Panc1 (cell line): ENCODE results near the gene IFI44L. TPM values are rescaled to one million over a fixed set of nuclear protein-coding genes. Genes with fewer than 3 reads are reported as not detected.

Source experiments
- ATAC-seq: fragments of 200-7000 bp; cut with Tn5 transposase; 2 replicates; pipeline ENCODE4 v1.9.1; 2020; ENCODE audit warnings: mild to moderate bottlenecking, moderate library complexity
- BruUV-seq: library from RNA; stranded (reverse); fragments of 400-500 nt; replicated peaks from 2 replicates; lab custom pipeline; 2021; lab: Mats Ljungman, UMichigan
- CTCF ChIA-PET: fragments of 300-600 bp; sonication (Branson Sonifier 250); formaldehyde crosslinking; loops from one replicate; lab custom pipeline; 2022; ENCODE audit warnings: antibody characterized with exemption; lab: Charles Lee
- POLR2A ChIA-PET: fragments of 300-600 bp; sonication (Branson Sonifier 250); formaldehyde crosslinking; loops from one replicate; lab custom pipeline; 2022; ENCODE audit warnings: antibody characterized with exemption; lab: Charles Lee
- DNase-seq: peaks from one replicate; pipeline ENCODE4 v3.0.0-alpha.2; 2010; ENCODE audit warnings: low read depth, low spot score
- H3K27ac ChIP-seq: 2 replicates; pipeline ENCODE4 v1.5.1; 2011; ENCODE audit warnings: mild to moderate bottlenecking, low read length, inconsistent platforms
- H3K27me3 ChIP-seq: fragments of 200-500 bp; sonication (Bioruptor generic); 2 replicates; pipeline ENCODE4 v1.6.0; 2014; ENCODE audit warnings: low read length, inconsistent platforms; ENCODE audit not compliant: control insufficient read depth, insufficient read depth
- H3K36me3 ChIP-seq: fragments of 200-500 bp; sonication (Bioruptor generic); 2 replicates; pipeline ENCODE4 v1.5.1; 2014; ENCODE audit warnings: inconsistent platforms, mild to moderate bottlenecking, low read length, moderate library complexity; ENCODE audit not compliant: control insufficient read depth, insufficient read depth
- H3K4me1 ChIP-seq: 2 replicates; pipeline ENCODE4 v1.5.1; 2011; ENCODE audit warnings: inconsistent platforms, mild to moderate bottlenecking, low read length, moderate library complexity; ENCODE audit not compliant: control insufficient read depth, insufficient read depth
- H3K4me3 ChIP-seq, 2 experiments: 2 replicates each; pipeline ENCODE4 v1.5.1; 2011 to 2012; ENCODE audit warnings: low read depth in 2 of 2, low read length in 2 of 2, mild to moderate bottlenecking in 2 of 2, inconsistent platforms in 1 of 2, moderate library complexity in 1 of 2
- H3K9me3 ChIP-seq: fragments of 200-500 bp; sonication (Bioruptor generic); 2 replicates; pipeline ENCODE4 v1.5.1; 2014; ENCODE audit warnings: low read depth, mild to moderate bottlenecking, inconsistent platforms, low read length, moderate library complexity; ENCODE audit not compliant: control insufficient read depth, insufficient read depth
- POLR2AphosphoS5 ChIP-seq: IDR thresholded peaks from 2 replicates; pipeline ENCODE4 v1.6.1; 2012; ENCODE audit warnings: mild to moderate bottlenecking, low read depth, low read length, moderate library complexity
- SIN3A ChIP-seq: IDR thresholded peaks from 2 replicates; pipeline ENCODE4 v1.6.1; 2012; ENCODE audit warnings: low read depth, mild to moderate bottlenecking, low read length, moderate library complexity, borderline replicate concordance; ENCODE audit not compliant: insufficient read depth
- TCF7L2 ChIP-seq: IDR thresholded peaks from 2 replicates; pipeline ENCODE4 v1.6.1; 2011; ENCODE audit warnings: mild to moderate bottlenecking, low read depth, low read length, inconsistent platforms
- in situ Hi-C: cut with HindIII; loops from 2 replicates; pipeline ENCODE4 v1.10.0; 2016; ENCODE audit warnings: low sequenced_read_pairs, low pct_unique_long_range_greater_than_20kb
- intact Hi-C: fragments of 100-400 bp; cut with micrococcal nuclease; formaldehyde crosslinking; loops from one replicate; pipeline ENCODE4 v1.10.0; 2022; ENCODE audit not compliant: unreplicated experiment
- total RNA-seq: library from RNA; stranded (reverse); gene quantifications from one replicate; pipeline ENCODE4 v1.2.1, GENCODE V29; 2021; ENCODE audit not compliant: unreplicated experiment
- TF ChIP-seq, protein P1 (sequence below), 2 experiments: IDR thresholded peaks; 2 replicates each; pipeline ENCODE4 v1.6.1; 2011 to 2012; ENCODE audit warnings: low read depth in 2 of 2, control low read depth in 1 of 2, low read length in 1 of 2, mild to moderate bottlenecking in 1 of 2, moderate library complexity in 1 of 2; ENCODE audit not compliant: insufficient read depth in 1 of 2
- TF ChIP-seq, protein P2 (sequence below): fragments of 450-650 bp; IDR thresholded peaks from 2 replicates; pipeline ENCODE4 v1.5.1; 2017; ENCODE audit warnings: mild to moderate bottlenecking

The IFI44L gene
- total RNA-seq, 1 experiment from 2014 or later = 0.10 TPM

DNA sequence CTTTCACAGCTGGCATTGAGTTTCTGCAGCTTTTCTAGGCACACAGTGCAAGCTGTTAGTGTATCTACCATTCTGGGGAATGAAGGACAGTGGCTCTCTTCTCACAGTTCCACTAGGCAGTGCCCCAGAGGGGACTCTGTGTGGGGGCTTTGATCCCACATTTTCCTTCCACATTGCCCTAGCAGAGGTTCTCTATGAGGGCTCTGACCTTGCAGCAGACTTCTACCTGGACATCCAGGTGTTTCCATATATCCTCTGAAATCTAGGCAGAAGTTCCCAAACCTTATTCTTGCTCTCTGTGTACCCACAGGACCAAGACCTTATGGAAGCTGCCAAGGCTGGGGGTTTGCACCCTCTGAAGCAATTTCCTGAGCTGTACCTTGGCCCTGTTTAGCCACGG lies 27.0 kb downstream of the IFI44L start:
- BruUV-seq = no TSS peak
- CTCF ChIA-PET = no interaction called here
- no peak overlapping the region for H3K4me3 ChIP-seq
- no peaks in the 10 kb centered on the region for H3K4me1 ChIP-seq
- intact Hi-C loops = no loop called here
- no peak for TF ChIP-seq SIN3A
- TF ChIP-seq, protein P1, sequence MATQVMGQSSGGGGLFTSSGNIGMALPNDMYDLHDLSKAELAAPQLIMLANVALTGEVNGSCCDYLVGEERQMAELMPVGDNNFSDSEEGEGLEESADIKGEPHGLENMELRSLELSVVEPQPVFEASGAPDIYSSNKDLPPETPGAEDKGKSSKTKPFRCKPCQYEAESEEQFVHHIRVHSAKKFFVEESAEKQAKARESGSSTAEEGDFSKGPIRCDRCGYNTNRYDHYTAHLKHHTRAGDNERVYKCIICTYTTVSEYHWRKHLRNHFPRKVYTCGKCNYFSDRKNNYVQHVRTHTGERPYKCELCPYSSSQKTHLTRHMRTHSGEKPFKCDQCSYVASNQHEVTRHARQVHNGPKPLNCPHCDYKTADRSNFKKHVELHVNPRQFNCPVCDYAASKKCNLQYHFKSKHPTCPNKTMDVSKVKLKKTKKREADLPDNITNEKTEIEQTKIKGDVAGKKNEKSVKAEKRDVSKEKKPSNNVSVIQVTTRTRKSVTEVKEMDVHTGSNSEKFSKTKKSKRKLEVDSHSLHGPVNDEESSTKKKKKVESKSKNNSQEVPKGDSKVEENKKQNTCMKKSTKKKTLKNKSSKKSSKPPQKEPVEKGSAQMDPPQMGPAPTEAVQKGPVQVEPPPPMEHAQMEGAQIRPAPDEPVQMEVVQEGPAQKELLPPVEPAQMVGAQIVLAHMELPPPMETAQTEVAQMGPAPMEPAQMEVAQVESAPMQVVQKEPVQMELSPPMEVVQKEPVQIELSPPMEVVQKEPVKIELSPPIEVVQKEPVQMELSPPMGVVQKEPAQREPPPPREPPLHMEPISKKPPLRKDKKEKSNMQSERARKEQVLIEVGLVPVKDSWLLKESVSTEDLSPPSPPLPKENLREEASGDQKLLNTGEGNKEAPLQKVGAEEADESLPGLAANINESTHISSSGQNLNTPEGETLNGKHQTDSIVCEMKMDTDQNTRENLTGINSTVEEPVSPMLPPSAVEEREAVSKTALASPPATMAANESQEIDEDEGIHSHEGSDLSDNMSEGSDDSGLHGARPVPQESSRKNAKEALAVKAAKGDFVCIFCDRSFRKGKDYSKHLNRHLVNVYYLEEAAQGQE (IDR thresholded peaks at IDR 0.05; ENCODE audit: insufficient read depth in 1 of 2, low read depth in 2 of 2, low read length in 1 of 2) = no peak
- TF ChIP-seq, protein P2, sequence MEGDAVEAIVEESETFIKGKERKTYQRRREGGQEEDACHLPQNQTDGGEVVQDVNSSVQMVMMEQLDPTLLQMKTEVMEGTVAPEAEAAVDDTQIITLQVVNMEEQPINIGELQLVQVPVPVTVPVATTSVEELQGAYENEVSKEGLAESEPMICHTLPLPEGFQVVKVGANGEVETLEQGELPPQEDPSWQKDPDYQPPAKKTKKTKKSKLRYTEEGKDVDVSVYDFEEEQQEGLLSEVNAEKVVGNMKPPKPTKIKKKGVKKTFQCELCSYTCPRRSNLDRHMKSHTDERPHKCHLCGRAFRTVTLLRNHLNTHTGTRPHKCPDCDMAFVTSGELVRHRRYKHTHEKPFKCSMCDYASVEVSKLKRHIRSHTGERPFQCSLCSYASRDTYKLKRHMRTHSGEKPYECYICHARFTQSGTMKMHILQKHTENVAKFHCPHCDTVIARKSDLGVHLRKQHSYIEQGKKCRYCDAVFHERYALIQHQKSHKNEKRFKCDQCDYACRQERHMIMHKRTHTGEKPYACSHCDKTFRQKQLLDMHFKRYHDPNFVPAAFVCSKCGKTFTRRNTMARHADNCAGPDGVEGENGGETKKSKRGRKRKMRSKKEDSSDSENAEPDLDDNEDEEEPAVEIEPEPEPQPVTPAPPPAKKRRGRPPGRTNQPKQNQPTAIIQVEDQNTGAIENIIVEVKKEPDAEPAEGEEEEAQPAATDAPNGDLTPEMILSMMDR = no peak
- no peak for TF ChIP-seq TCF7L2
- no peak for TF ChIP-seq POLR2AphosphoS5
- no peaks in the 10 kb centered on the region for H3K27me3 ChIP-seq
- DNase-seq (no peak), ATAC-seq (no peak)
- no peaks in the 10 kb centered on the region for H3K36me3 ChIP-seq
- no peak overlapping the region for H3K27ac ChIP-seq
- POLR2A ChIA-PET = no interaction called here
- no peaks in the 10 kb centered on the region for H3K9me3 ChIP-seq
- in situ Hi-C loops = no loop called here

DNA sequence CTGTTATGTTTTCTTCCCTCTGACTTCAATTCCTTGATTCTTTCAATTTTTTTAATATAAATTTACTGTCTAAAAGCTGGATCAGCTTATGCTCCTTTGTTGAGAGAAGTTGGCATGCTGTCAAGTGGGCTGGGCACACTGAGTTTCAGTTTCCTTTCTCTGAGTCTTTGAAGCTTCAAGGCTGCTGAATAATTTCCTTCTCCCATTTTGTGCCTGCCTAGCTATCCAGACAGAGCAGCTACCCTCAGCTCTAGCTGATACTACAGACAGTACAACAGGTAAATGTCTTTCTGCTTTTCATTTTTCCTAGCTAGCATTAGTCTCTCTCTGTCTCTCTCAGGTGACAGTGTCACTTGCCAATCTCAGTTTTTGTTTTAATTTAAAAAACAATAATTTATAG lies 29.4 kb downstream of the IFI44L start, which contains the start of gene IFI44:
TSS of gene IFI44 (plus strand) at position 204 of the 400 bp plus-strand sequence. CDS start 365 bp downstream, outside the sequence.
- POLR2A ChIA-PET = no interaction called here
- H3K27ac ChIP-seq = no peak within 1 kb of the TSS

DNA sequence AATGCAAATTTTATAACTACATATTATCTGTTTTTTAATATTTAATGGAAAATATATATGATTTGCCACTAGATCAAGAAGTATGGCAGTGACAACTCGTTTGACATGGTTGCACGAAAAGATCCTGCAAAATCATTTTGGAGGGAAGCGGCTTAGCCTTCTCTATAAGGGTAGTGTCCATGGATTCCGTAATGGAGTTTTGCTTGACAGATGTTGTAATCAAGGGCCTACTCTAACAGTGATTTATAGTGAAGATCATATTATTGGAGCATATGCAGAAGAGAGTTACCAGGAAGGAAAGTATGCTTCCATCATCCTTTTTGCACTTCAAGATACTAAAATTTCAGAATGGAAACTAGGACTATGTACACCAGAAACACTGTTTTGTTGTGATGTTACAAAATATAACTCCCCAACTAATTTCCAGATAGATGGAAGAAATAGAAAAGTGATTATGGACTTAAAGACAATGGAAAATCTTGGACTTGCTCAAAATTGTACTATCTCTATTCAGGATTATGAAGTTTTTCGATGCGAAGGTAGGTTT lies 29.9 kb downstream of the IFI44L start:
- ChIA-PET CTCF (no interaction called here), POLR2A (no interaction called here)
- Histone ChIP-seq H3K36me3 (no peaks in the 10 kb centered on the region), H3K4me1 (no peaks in the 10 kb centered on the region), H3K27me3 (no peaks in the 10 kb centered on the region), H3K4me3 (no peak overlapping the region; a peak in 1 of 4 replicates), H3K9me3 (no peaks in the 10 kb centered on the region), H3K27ac (no peak overlapping the region)
- in situ Hi-C loops (no loop called here), intact Hi-C loops (no loop called here)
- TSS peak; percentile 81 for BruUV-seq
- DNase-seq (no peak), ATAC-seq (no peak)
- TF ChIP-seq POLR2AphosphoS5 (no peak), SIN3A (no peak), TCF7L2 (no peak)
- TF ChIP-seq, protein P1 (IDR thresholded peaks at IDR 0.05; ENCODE audit: insufficient read depth in 1 of 2, low read depth in 2 of 2, low read length in 1 of 2) = no peak
- TF ChIP-seq, protein P2 = no peak

More for the DNA sequence above, 29.4 kb downstream of the IFI44L start, which contains the start of gene IFI44:
- no peak for DNase-seq
- H3K4me1 ChIP-seq = no peaks in the 10 kb centered on the region
- H3K9me3 ChIP-seq = no peaks in the 10 kb centered on the region
- TF ChIP-seq TCF7L2 = no peak
- BruUV-seq = no TSS peak
- no peaks in the 10 kb centered on the region for H3K27me3 ChIP-seq
- CTCF ChIA-PET = no interaction called here
- H3K4me3 ChIP-seq = no peak within 1 kb of the TSS; a peak in 1 of 4 replicates
- intact Hi-C loops (no loop called here), in situ Hi-C loops (no loop called here)
- H3K36me3 ChIP-seq = no peaks in the 10 kb centered on the region
- ATAC-seq = no peak
